ENCODE data around the gene INPP5D.

DNA sequence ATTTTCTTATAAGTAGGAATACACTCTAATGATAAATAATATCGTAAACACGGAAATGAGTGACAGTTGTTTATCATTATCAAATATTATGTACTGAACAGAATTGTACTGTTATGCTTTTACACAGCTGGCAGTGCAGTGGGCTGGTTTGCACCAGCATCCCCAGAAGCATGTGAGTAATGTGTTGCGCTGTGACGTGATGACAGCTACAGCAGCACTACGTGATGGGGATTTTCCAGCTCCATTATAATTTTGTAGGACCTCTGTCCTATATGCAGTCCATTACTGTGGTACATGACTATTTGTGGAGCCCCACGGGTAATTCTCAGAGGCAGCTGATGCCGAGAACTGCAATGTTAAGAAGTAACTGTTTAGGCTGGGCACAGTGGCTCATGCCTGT lies 114.0 kb downstream of the INPP5D start:
- TF ChIP-seq CTCF (IDR thresholded peaks at IDR 0.05), result no peak
- no peak for TF ChIP-seq POLR2AphosphoS5 (IDR thresholded peaks at IDR 0.05)
- TF ChIP-seq POLR2A (IDR thresholded peaks at IDR 0.05; ENCODE audit: low read depth), result no peak
- TF ChIP-seq EP300 (IDR thresholded peaks at IDR 0.05), result no peak
